H9 (cell line): ENCODE data around the gene GEN1. TPM values are rescaled to one million over a fixed set of nuclear protein-coding genes. Genes with fewer than 3 reads are reported as not detected.

Experiments used
- DNase-seq: peaks from one replicate; pipeline ENCODE4 v3.0.0-alpha.2; 2017
- H2AFZ ChIP-seq: one replicate; pipeline ENCODE4 v1.6.1; 2013; ENCODE audit warnings: mild to moderate bottlenecking, low read length, control low read depth, moderate library complexity
- H2AK5ac ChIP-seq: 2 replicates; pipeline ENCODE4 v1.6.1; 2013; ENCODE audit warnings: low read length, control low read depth, mixed read lengths; ENCODE audit not compliant: insufficient read length
- H2BK120ac ChIP-seq: one replicate; pipeline ENCODE4 v1.6.1; 2013; ENCODE audit warnings: low read depth, mild to moderate bottlenecking, low read length, control low read depth, inconsistent platforms; ENCODE audit not compliant: poor library complexity, severe bottlenecking
- H2BK12ac ChIP-seq: 2 replicates; pipeline ENCODE4 v1.6.1; 2013; ENCODE audit warnings: low read length, control low read depth, mixed read lengths, low read depth; ENCODE audit not compliant: insufficient read length
- H2BK15ac ChIP-seq: 2 replicates; pipeline ENCODE4 v1.6.1; 2013; ENCODE audit warnings: low read depth, low read length, control low read depth
- H2BK20ac ChIP-seq: one replicate; pipeline ENCODE4 v1.6.1; 2013; ENCODE audit warnings: low read depth, mild to moderate bottlenecking, low read length, control low read depth, inconsistent platforms; ENCODE audit not compliant: poor library complexity, severe bottlenecking
- H2BK5ac ChIP-seq: 2 replicates; pipeline ENCODE4 v1.6.1; 2013; ENCODE audit warnings: low read length, control low read depth, mixed read lengths; ENCODE audit not compliant: insufficient read length
- H3K14ac ChIP-seq: 2 replicates; pipeline ENCODE4 v1.6.1; 2013; ENCODE audit warnings: low read length, control low read depth; ENCODE audit not compliant: insufficient read depth
- H3K18ac ChIP-seq: 2 replicates; pipeline ENCODE4 v1.6.1; 2013; ENCODE audit warnings: low read depth, mild to moderate bottlenecking, mixed read lengths, low read length, control low read depth; ENCODE audit not compliant: insufficient read length
- H3K23ac ChIP-seq: 2 replicates; pipeline ENCODE4 v1.6.1; 2013; ENCODE audit warnings: low read length, control low read depth, mixed read lengths, low read depth; ENCODE audit not compliant: insufficient read length
- H3K23me2 ChIP-seq: 2 replicates; pipeline ENCODE4 v1.6.1; 2013; ENCODE audit warnings: low read depth, mild to moderate bottlenecking, mixed read lengths, low read length, control low read depth; ENCODE audit not compliant: insufficient read length, poor library complexity, severe bottlenecking
- H3K27ac ChIP-seq: 2 replicates; pipeline ENCODE4 v1.5.1; 2013; ENCODE audit warnings: low read length, control low read depth, mixed read lengths, low read depth; ENCODE audit not compliant: insufficient read length
- H3K27me3 ChIP-seq: 2 replicates; pipeline ENCODE4 v1.6.1; 2013; ENCODE audit warnings: low read length, control low read depth, inconsistent platforms; ENCODE audit not compliant: insufficient read depth
- H3K4ac ChIP-seq: 2 replicates; pipeline ENCODE4 v1.6.1; 2013; ENCODE audit warnings: low read depth, mild to moderate bottlenecking, control low read depth, inconsistent platforms, low read length, moderate library complexity
- H3K4me1 ChIP-seq: 2 replicates; pipeline ENCODE4 v1.6.1; 2013; ENCODE audit warnings: low read length, control low read depth, inconsistent platforms; ENCODE audit not compliant: insufficient read depth
- H3K4me2 ChIP-seq: 2 replicates; pipeline ENCODE4 v1.6.1; 2013; ENCODE audit warnings: low read length, control low read depth, mixed read lengths; ENCODE audit not compliant: insufficient read length, insufficient read depth
- H3K56ac ChIP-seq: 2 replicates; pipeline ENCODE4 v1.6.1; 2013; ENCODE audit warnings: low read depth, mild to moderate bottlenecking, mixed read lengths, low read length, control low read depth; ENCODE audit not compliant: insufficient read length
- H3K79me1 ChIP-seq: 2 replicates; pipeline ENCODE4 v1.6.1; 2013; ENCODE audit warnings: low read depth, mild to moderate bottlenecking, moderate library complexity, low read length, control low read depth, inconsistent platforms; ENCODE audit not compliant: insufficient read depth, poor library complexity, severe bottlenecking
- H3K79me2 ChIP-seq: 2 replicates; pipeline ENCODE4 v1.6.1; 2013; ENCODE audit warnings: low read length, control low read depth, inconsistent platforms; ENCODE audit not compliant: insufficient read depth
- H3K9ac ChIP-seq: 2 replicates; pipeline ENCODE4 v1.6.1; 2013; ENCODE audit warnings: low read length, control low read depth, mixed read lengths; ENCODE audit not compliant: insufficient read length; ENCODE audit errors: extremely low read depth
- H3K9me3 ChIP-seq: one replicate; pipeline ENCODE4 v1.6.1; 2013; ENCODE audit warnings: low read depth, low read length, inconsistent platforms; ENCODE audit not compliant: control insufficient read depth
- H3T11ph ChIP-seq: one replicate; pipeline ENCODE4 v1.6.1; 2013; ENCODE audit warnings: mild to moderate bottlenecking, low read length, control low read depth, inconsistent platforms
- H4K20me1 ChIP-seq: one replicate; pipeline ENCODE4 v1.6.1; 2013; ENCODE audit not compliant: control insufficient read depth, insufficient read length, insufficient read depth
- H4K5ac ChIP-seq: 2 replicates; pipeline ENCODE4 v1.6.1; 2013; ENCODE audit warnings: low read depth, mild to moderate bottlenecking, mixed read lengths, low read length, control low read depth; ENCODE audit not compliant: insufficient read length
- H4K8ac ChIP-seq: replicated peaks from 2 replicates; pipeline ENCODE4 v1.6.1; 2013; ENCODE audit warnings: low read length, control low read depth, mixed read lengths, low read depth; ENCODE audit not compliant: insufficient read length
- H4K91ac ChIP-seq: 2 replicates; pipeline ENCODE4 v1.6.1; 2013; ENCODE audit warnings: low read depth, mild to moderate bottlenecking, moderate library complexity, mixed read lengths, low read length, control low read depth; ENCODE audit not compliant: insufficient read length
- H3K27ac Mint-ChIP-seq, 3 experiments: 2 replicates in 2 of 3; 3 replicates in 1 of 3; pipeline ENCODE4 v1.8.0; 2020 to 2021; ENCODE audit warnings: mixed read lengths in 3 of 3, mild to moderate bottlenecking in 1 of 3, moderate library complexity in 1 of 3
- H3K27me3 Mint-ChIP-seq: 2 replicates; pipeline ENCODE4 v1.8.0; 2021; ENCODE audit warnings: low read depth, mild to moderate bottlenecking, moderate library complexity, mixed read lengths
- H3K36me3 Mint-ChIP-seq, 3 experiments: 2 replicates in 2 of 3; 3 replicates in 1 of 3; pipeline ENCODE4 v1.8.0; 2020 to 2021; ENCODE audit warnings: low read depth in 3 of 3, mixed read lengths in 3 of 3; ENCODE audit not compliant: insufficient read depth in 1 of 3
- H3K4me1 Mint-ChIP-seq, 2 experiments: 2 replicates each; pipeline ENCODE4 v1.8.0; 2020; ENCODE audit warnings: mixed read lengths in 2 of 2
- H3K4me3 Mint-ChIP-seq, 2 experiments: 2 replicates in 1 of 2; 3 replicates in 1 of 2; pipeline ENCODE4 v1.8.0; 2020 to 2021; ENCODE audit warnings: mild to moderate bottlenecking in 2 of 2, mixed read lengths in 2 of 2, moderate library complexity in 1 of 2
- H3K9me3 Mint-ChIP-seq, 2 experiments: 2 replicates in 1 of 2; 3 replicates in 1 of 2; pipeline ENCODE4 v1.8.0; 2020; ENCODE audit warnings: mild to moderate bottlenecking in 2 of 2, mixed read lengths in 2 of 2, moderate library complexity in 1 of 2
- CTCF ChIP-seq: fragments of 200-600 bp; sonication (generic); conservative IDR thresholded peaks from 3 replicates; pipeline ENCODE4 v1.8.0; 2021; ENCODE audit warnings: antibody characterized with exemption, mild to moderate bottlenecking
- WGBS: extraction: QIAGEN DNeasy Blood & Tissue Kit; methylation state at CpG from one replicate; pipeline ENCODE4 v1.1.7; 2013; ENCODE audit warnings: missing lambda C conversion rate, low lambda C conversion rate, mixed read lengths; ENCODE audit not compliant: insufficient read length; ENCODE audit errors: extremely low coverage; 5-methylcytosine and 5-hydroxymethylcytosine counted together
- total RNA-seq: library from RNA; stranded (reverse); gene quantifications from 2 replicates; pipeline ENCODE4 v1.2.1, GENCODE V29; 2021

The GEN1 gene
- total RNA-seq, 1 experiment from 2014 or later = 28.1 TPM

- Histone ChIP-seq H3T11ph (no peak overlapping the region), H4K91ac (no peak overlapping the region), H3K9ac (no peak overlapping the region), H4K8ac (no peak overlapping the region), H2BK12ac (no peak overlapping the region), H3K27me3 (no peaks in the 10 kb centered on the region), H3K27ac (no peak overlapping the region), H3K18ac (no peak overlapping the region), H2BK20ac (no peak overlapping the region), H2AK5ac (no peak overlapping the region), H3K9me3 (no peaks in the 10 kb centered on the region), H3K4me1 (no peaks in the 10 kb centered on the region; the same call in 1 of the 2 replicates), H3K4me2 (no peak overlapping the region), H3K4ac (no peak overlapping the region), H4K20me1 (no peaks in the 10 kb centered on the region), H3K79me2 (no peaks in the 10 kb centered on the region), H2BK120ac (no peak overlapping the region), H3K14ac (no peak overlapping the region), H2BK15ac (no peak overlapping the region), H3K56ac (no peak overlapping the region), H3K79me1 (no peaks in the 10 kb centered on the region), H4K5ac (no peak overlapping the region), H3K23ac (no peak overlapping the region), H2BK5ac (no peak overlapping the region), H2AFZ (no peak overlapping the region), H3K23me2 (no peaks in the 10 kb centered on the region)
- H3K4me1 Mint-ChIP-seq = peaks cover 0 to 3% of the 10 kb centered on the region in 2 experiments; a peak in 1 of 4 replicates
- no peaks in the 10 kb centered on the region for H3K36me3 Mint-ChIP-seq
- H3K4me3 Mint-ChIP-seq = no peak overlapping the region
- H3K9me3 Mint-ChIP-seq = no peaks in the 10 kb centered on the region
- DNase-seq = no peak
- no CpG with 5 or more reads among the region's 3 CpGs for WGBS
- H3K27ac Mint-ChIP-seq = no peak overlapping the region
- H3K27me3 Mint-ChIP-seq = peaks cover 5% of the 10 kb centered on the region
- TF ChIP-seq CTCF = no peak
Measured at GRCh38 chr2:17804358-17804757, 50.4 kb downstream of the GEN1 start.
